ENCODE measurements around the gene NAGPA. TPM values are rescaled to one million over a fixed set of nuclear protein-coding genes. Genes with fewer than 3 reads are reported as not detected.

The NAGPA gene
- total and polyA plus RNA-seq, 2 of the 13 experiments (the other 11 are each of a cell fraction or from before 2014, with no cell fraction given) = 27.1 to 60.3 TPM

DNA sequence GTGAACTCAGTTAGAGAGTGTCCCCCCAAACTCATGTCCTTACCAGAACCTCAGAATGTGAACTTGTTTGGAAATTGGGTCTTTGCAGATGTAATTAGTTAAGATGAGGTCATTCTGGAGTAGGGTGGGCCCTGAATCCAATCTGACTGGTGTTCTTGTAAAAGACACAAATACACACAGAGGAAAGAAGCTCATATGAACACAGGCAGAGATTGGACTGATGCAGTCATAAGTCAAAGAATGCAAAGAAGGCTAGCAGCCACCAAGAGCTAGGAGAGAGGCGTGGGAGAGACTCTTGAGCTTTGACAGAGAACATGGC lies 2.1 kb upstream of the NAGPA start (continued):
- TF ChIP-seq MLXIP (CRISPR knock-in tag; IDR thresholded peaks at IDR 0.05; ENCODE audit: borderline replicate concordance) (0 out of 2 replicates have a peak, but pooled peaks have one; percentile 45), TERF1 (CRISPR knock-in tag; IDR thresholded peaks at IDR 0.05) (0 out of 2 replicates have a peak, but pooled peaks have one; percentile 39), ZNF609 (CRISPR knock-in tag; IDR thresholded peaks at IDR 0.05; ENCODE audit: borderline replicate concordance) (no peak), ELF1 (CRISPR knock-in tag; IDR thresholded peaks at IDR 0.05) (no peak; the same call in 1 of the 2 replicates), TCF12 (IDR thresholded peaks at IDR 0.05) (no peak), TCF12 (CRISPR knock-in tag; IDR thresholded peaks at IDR 0.05) (0 out of 2 replicates have a peak, but pooled peaks have one; percentile 18), ZNF124 (CRISPR knock-in tag; IDR thresholded peaks at IDR 0.05) (no peak), TGIF2 (CRISPR knock-in tag; IDR thresholded peaks at IDR 0.05) (peak; percentile 10; the same call in 1 of the 2 replicates), KAT2B (IDR thresholded peaks at IDR 0.05; ENCODE audit: borderline replicate concordance, low read depth, low read length) (no peak), ZNF547 (CRISPR knock-in tag; IDR thresholded peaks at IDR 0.05) (no peak), HINFP (CRISPR knock-in tag; IDR thresholded peaks at IDR 0.05; ENCODE audit: low read depth) (0 out of 2 replicates have a peak, but pooled peaks have one; percentile 13), RELA (CRISPR knock-in tag; IDR thresholded peaks at IDR 0.05) (no peak), YY1 (IDR thresholded peaks at IDR 0.05; ENCODE audit: insufficient read depth, insufficient replicate concordance, low read depth, low read length) (no peak)
- TF ChIP-seq, protein P1, sequence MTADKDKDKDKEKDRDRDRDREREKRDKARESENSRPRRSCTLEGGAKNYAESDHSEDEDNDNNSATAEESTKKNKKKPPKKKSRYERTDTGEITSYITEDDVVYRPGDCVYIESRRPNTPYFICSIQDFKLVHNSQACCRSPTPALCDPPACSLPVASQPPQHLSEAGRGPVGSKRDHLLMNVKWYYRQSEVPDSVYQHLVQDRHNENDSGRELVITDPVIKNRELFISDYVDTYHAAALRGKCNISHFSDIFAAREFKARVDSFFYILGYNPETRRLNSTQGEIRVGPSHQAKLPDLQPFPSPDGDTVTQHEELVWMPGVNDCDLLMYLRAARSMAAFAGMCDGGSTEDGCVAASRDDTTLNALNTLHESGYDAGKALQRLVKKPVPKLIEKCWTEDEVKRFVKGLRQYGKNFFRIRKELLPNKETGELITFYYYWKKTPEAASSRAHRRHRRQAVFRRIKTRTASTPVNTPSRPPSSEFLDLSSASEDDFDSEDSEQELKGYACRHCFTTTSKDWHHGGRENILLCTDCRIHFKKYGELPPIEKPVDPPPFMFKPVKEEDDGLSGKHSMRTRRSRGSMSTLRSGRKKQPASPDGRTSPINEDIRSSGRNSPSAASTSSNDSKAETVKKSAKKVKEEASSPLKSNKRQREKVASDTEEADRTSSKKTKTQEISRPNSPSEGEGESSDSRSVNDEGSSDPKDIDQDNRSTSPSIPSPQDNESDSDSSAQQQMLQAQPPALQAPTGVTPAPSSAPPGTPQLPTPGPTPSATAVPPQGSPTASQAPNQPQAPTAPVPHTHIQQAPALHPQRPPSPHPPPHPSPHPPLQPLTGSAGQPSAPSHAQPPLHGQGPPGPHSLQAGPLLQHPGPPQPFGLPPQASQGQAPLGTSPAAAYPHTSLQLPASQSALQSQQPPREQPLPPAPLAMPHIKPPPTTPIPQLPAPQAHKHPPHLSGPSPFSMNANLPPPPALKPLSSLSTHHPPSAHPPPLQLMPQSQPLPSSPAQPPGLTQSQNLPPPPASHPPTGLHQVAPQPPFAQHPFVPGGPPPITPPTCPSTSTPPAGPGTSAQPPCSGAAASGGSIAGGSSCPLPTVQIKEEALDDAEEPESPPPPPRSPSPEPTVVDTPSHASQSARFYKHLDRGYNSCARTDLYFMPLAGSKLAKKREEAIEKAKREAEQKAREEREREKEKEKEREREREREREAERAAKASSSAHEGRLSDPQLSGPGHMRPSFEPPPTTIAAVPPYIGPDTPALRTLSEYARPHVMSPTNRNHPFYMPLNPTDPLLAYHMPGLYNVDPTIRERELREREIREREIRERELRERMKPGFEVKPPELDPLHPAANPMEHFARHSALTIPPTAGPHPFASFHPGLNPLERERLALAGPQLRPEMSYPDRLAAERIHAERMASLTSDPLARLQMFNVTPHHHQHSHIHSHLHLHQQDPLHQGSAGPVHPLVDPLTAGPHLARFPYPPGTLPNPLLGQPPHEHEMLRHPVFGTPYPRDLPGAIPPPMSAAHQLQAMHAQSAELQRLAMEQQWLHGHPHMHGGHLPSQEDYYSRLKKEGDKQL (CRISPR knock-in tag; IDR thresholded peaks at IDR 0.05; ENCODE audit: low read depth) = no peak

Measured in HepG2 (cell line).